H1 (cell line): ENCODE data around the gene CEP128. TPM values are rescaled to one million over a fixed set of nuclear protein-coding genes. Genes with fewer than 3 reads are reported as not detected.

Experiments
- CTCF ChIA-PET: fragments of 300-600 bp; sonication (Branson Sonifier 250); formaldehyde crosslinking; loops from one replicate; lab custom pipeline; 2021; ENCODE audit not compliant: partially characterized antibody; lab: Charles Lee
- POLR2A ChIA-PET: fragments of 300-600 bp; sonication (Branson Sonifier 250); formaldehyde crosslinking; loops from one replicate; lab custom pipeline; 2021; ENCODE audit warnings: inconsistent platforms; ENCODE audit not compliant: partially characterized antibody; lab: Charles Lee
- DNase-seq, 2 experiments: peaks; one replicate each; pipeline versions ENCODE4 v3.0.0 to v3.0.0-alpha.2; 2010 to 2022; ENCODE audit warnings: low spot score in 2 of 2, low read depth in 1 of 2, mixed read lengths in 1 of 2
- FAIRE-seq: peaks from 2 replicates; lab custom pipeline; 2011; peaks lifted over from hg19 to GRCh38; lab: Jason Lieb, UNC
- H2AFZ ChIP-seq: 2 replicates; pipeline ENCODE4 v1.8.1; 2012; ENCODE audit warnings: low read length, inconsistent platforms
- H2AK5ac ChIP-seq: 2 replicates; pipeline ENCODE4 v1.6.1; 2013; ENCODE audit warnings: low read depth, low read length
- H2BK120ac ChIP-seq: replicated peaks from 2 replicates; pipeline ENCODE3; 2013; ENCODE audit warnings: low read depth, low read length, inconsistent platforms
- H2BK12ac ChIP-seq: 2 replicates; pipeline ENCODE4 v1.6.1; 2013; ENCODE audit warnings: low read depth, low read length
- H2BK15ac ChIP-seq: 2 replicates; pipeline ENCODE4 v1.6.1; 2013; ENCODE audit warnings: low read length
- H2BK20ac ChIP-seq: 2 replicates; pipeline ENCODE4 v1.6.1; 2013; ENCODE audit warnings: low read length
- H2BK5ac ChIP-seq: 2 replicates; pipeline ENCODE4 v1.6.1; 2013; ENCODE audit warnings: low read depth, low read length
- H3K14ac ChIP-seq: 2 replicates; pipeline ENCODE4 v1.6.1; 2013; ENCODE audit warnings: inconsistent platforms; ENCODE audit not compliant: insufficient read length
- H3K18ac ChIP-seq: 2 replicates; pipeline ENCODE4 v1.6.1; 2013; ENCODE audit warnings: low read length; ENCODE audit errors: extremely low read depth
- H3K23ac ChIP-seq: 2 replicates; pipeline ENCODE4 v1.6.1; 2013; ENCODE audit warnings: inconsistent platforms; ENCODE audit not compliant: insufficient read length
- H3K23me2 ChIP-seq: 2 replicates; pipeline ENCODE4 v1.6.1; 2013; ENCODE audit warnings: low read depth, low read length
- H3K27ac ChIP-seq: 2 replicates; pipeline ENCODE4 v1.6.1; 2011; ENCODE audit warnings: low read depth, low read length, inconsistent platforms
- H3K27me3 ChIP-seq, 4 experiments: replicated peaks in 1 of 4; 1 replicate in 1 of 4; 2 replicates in 3 of 4; pipeline versions ENCODE4 v1.6.1 to v1.8.1; 2011 to 2013; ENCODE audit warnings: low read length in 3 of 4, mild to moderate bottlenecking in 3 of 4, inconsistent platforms in 2 of 4, mixed read lengths in 2 of 4, moderate library complexity in 1 of 4; ENCODE audit not compliant: control insufficient read depth in 3 of 4, insufficient read depth in 3 of 4; ENCODE audit errors: extremely low read depth in 1 of 4
- H3K36me3 ChIP-seq, 4 experiments: 2 replicates each; pipeline versions ENCODE4 v1.6.1 to v1.8.1; 2011 to 2013; ENCODE audit warnings: mild to moderate bottlenecking in 4 of 4, low read length in 3 of 4, moderate library complexity in 2 of 4, control low read depth in 1 of 4, inconsistent platforms in 1 of 4; ENCODE audit not compliant: insufficient read depth in 4 of 4, control insufficient read depth in 2 of 4
- H3K4ac ChIP-seq: replicated peaks from 2 replicates; pipeline ENCODE3; 2013; ENCODE audit warnings: low read length, low read depth, mixed read lengths, inconsistent platforms; ENCODE audit not compliant: insufficient read length
- H3K4me1 ChIP-seq, 4 experiments: replicated peaks in 1 of 4; 1 replicate in 1 of 4; 2 replicates in 3 of 4; pipeline versions ENCODE4 v1.6.1 to v1.8.1; 2011 to 2013; ENCODE audit warnings: low read length in 3 of 4, inconsistent platforms in 2 of 4, mixed read lengths in 1 of 4; ENCODE audit not compliant: insufficient read depth in 4 of 4, control insufficient read depth in 3 of 4
- H3K4me2 ChIP-seq, 2 experiments: 2 replicates each; pipeline versions ENCODE4 v1.6.1 to v1.8.1; 2011 to 2013; ENCODE audit warnings: low read depth in 2 of 2, low read length in 2 of 2, control low read depth in 1 of 2, inconsistent platforms in 1 of 2, mild to moderate bottlenecking in 1 of 2; ENCODE audit not compliant: insufficient read depth in 1 of 2
- H3K4me3 ChIP-seq, 4 experiments: fragments of 200-600, 300-600 bp in 1 of 4; sonication (generic), shearing (Covaris generic), sonication (Bioruptor Twin) in 1 of 4; 2 replicates each; pipeline versions ENCODE4 v1.5.1 to v1.8.1; 2011 to 2016; ENCODE audit warnings: low read length in 4 of 4, low read depth in 3 of 4, control low read depth in 2 of 4, inconsistent platforms in 2 of 4, mild to moderate bottlenecking in 2 of 4, mixed read lengths in 1 of 4, moderate library complexity in 1 of 4; ENCODE audit not compliant: insufficient read depth in 2 of 4; ENCODE audit errors: extremely low read depth in 1 of 4
- H3K56ac ChIP-seq: replicated peaks from 2 replicates; pipeline ENCODE3; 2013; ENCODE audit warnings: low read depth, mild to moderate bottlenecking, mixed read lengths, low read length, inconsistent platforms; ENCODE audit not compliant: insufficient read length
- H3K79me1 ChIP-seq: 2 replicates; pipeline ENCODE4 v1.6.1; 2013; ENCODE audit warnings: low read depth, low read length, control low read depth
- H3K79me2 ChIP-seq, 2 experiments: 2 replicates each; pipeline versions ENCODE4 v1.6.1 to v1.8.1; 2012 to 2013; ENCODE audit warnings: low read length in 2 of 2, mild to moderate bottlenecking in 2 of 2, inconsistent platforms in 1 of 2; ENCODE audit not compliant: insufficient read depth in 2 of 2, control insufficient read depth in 1 of 2
- H3K9ac ChIP-seq, 4 experiments: replicated peaks in 1 of 4; 1 replicate in 1 of 4; 2 replicates in 3 of 4; pipeline versions ENCODE4 v1.6.1 to v1.8.1; 2011 to 2013; ENCODE audit warnings: low read depth in 3 of 4, low read length in 3 of 4, control low read depth in 2 of 4, mild to moderate bottlenecking in 2 of 4, moderate library complexity in 2 of 4, inconsistent platforms in 1 of 4; ENCODE audit errors: extremely low read depth in 1 of 4
- H3K9me3 ChIP-seq, 2 experiments: 2 replicates each; pipeline versions ENCODE4 v1.6.1 to v1.8.1; 2012 to 2013; ENCODE audit warnings: mild to moderate bottlenecking in 2 of 2, moderate library complexity in 2 of 2, control low read depth in 1 of 2, inconsistent platforms in 1 of 2, low read depth in 1 of 2, low read length in 1 of 2, mixed read lengths in 1 of 2; ENCODE audit not compliant: insufficient read depth in 2 of 2
- H4K20me1 ChIP-seq, 2 experiments: replicated peaks in 1 of 2; 2 replicates each; pipeline versions ENCODE3 to v1.8.1; 2011 to 2013; ENCODE audit warnings: inconsistent platforms in 2 of 2, low read length in 2 of 2, mild to moderate bottlenecking in 1 of 2; ENCODE audit not compliant: insufficient read depth in 2 of 2, control insufficient read depth in 1 of 2
- H4K5ac ChIP-seq: 2 replicates; pipeline ENCODE4 v1.6.1; 2013; ENCODE audit warnings: low read length, low read depth, mixed read lengths, inconsistent platforms; ENCODE audit not compliant: insufficient read length
- H4K8ac ChIP-seq: 2 replicates; pipeline ENCODE4 v1.8.0; 2013; ENCODE audit warnings: mild to moderate bottlenecking, moderate library complexity, low read length, inconsistent platforms; ENCODE audit not compliant: insufficient read depth; ENCODE audit errors: extremely low read depth
- H4K91ac ChIP-seq: replicated peaks from 2 replicates; pipeline ENCODE3; 2013; ENCODE audit warnings: low read length, mixed read lengths, inconsistent platforms; ENCODE audit not compliant: insufficient read length
- RNF2 ChIP-seq: fragments of 200-900, 300-1000 bp; sonication (generic); IDR thresholded peaks from 2 replicates; pipeline ENCODE4 v1.7.1; 2016; ENCODE audit warnings: borderline replicate concordance, low read depth, mild to moderate bottlenecking, antibody characterized with exemption, low read length; ENCODE audit not compliant: poor library complexity, severe bottlenecking; ENCODE audit errors: missing control alignments
- YY1 ChIP-seq: IDR thresholded peaks from 2 replicates; pipeline ENCODE4 v1.6.1; 2011; ENCODE audit warnings: low read depth, mild to moderate bottlenecking, low read length
- WGBS, 2 experiments: shearing (Covaris generic) in 1 of 2; methylation state at CpG; one replicate each; pipeline versions ENCODE4 v1.1.6 to v1.1.7; 2013 to 2015; ENCODE audit warnings: low lambda C conversion rate in 2 of 2, mixed read lengths in 2 of 2, inconsistent platforms in 1 of 2, low coverage in 1 of 2, missing lambda C conversion rate in 1 of 2; ENCODE audit not compliant: insufficient replicate concordance in 2 of 2, insufficient coverage in 1 of 2, insufficient read length in 1 of 2; ENCODE audit errors: extremely low coverage in 1 of 2, missing lambda C conversion rate in 1 of 2; 5-methylcytosine and 5-hydroxymethylcytosine counted together
- polyA plus RNA-seq, 7 experiments: library from polyadenylated mRNA; depleted of rRNA in 3 of 7; stranded (reverse) in 5 of 7; unstranded in 2 of 7; fragments of >200 nt in 5 of 7; fragments of 200-250 nt in 2 of 7; gene quantifications; 1 replicate in 5 of 7; 2 replicates in 1 of 7; 4 replicates in 1 of 7; pipeline versions ENCODE4 v1.2.1 to v1.2.3, GENCODE V29; 2011 to 2013; ENCODE audit warnings: missing spikeins in 2 of 7, mixed read lengths in 2 of 7
- total RNA-seq: library from RNA; stranded (reverse); fragmentation: NEBNext Ultra II Directional; extraction: Animal tissue kit (Norgen Biotek cat#: 25700); gene quantifications from 2 replicates; pipeline ENCODE4 v1.2.1, GENCODE V29; 2021
- TF ChIP-seq, protein P1 (sequence below): IDR thresholded peaks from 2 replicates; pipeline ENCODE4 v1.6.1; 2011; ENCODE audit warnings: low read length, improper control_type of control experiment

The CEP128 gene
- total and polyA plus RNA-seq, 2 of the 8 experiments (the other 6 are each of a cell fraction or from before 2014, with no cell fraction given), result 1.9 to 17.0 TPM

DNA sequence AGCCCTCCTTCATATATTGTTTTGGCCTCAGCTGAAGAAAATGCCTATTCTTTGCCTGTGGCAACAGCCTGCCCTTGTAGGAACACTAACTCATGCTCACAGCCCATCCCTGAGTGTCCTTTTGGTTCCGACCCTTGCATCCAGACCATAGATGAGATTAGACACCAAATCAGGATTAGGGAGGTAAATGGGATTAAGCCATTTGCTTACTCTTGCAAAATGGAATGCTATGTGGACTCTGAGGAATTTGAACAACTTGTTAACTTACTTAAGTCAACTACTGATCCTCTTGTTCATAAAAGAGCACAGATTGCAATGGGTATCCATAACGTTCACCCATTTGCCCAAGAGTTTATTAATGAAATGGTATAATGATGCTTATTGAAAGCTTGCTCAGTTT, 41.2 kb upstream of the CEP128 start:
- no peak for FAIRE-seq
- Histone ChIP-seq H4K20me1 (no peaks in the 10 kb centered on the region), H2AFZ (no peak overlapping the region), H3K79me1 (no peaks in the 10 kb centered on the region), H2BK120ac (no peak overlapping the region), H3K4ac (no peak overlapping the region), H2BK15ac (no peak overlapping the region), H3K4me2 (no peak overlapping the region), H2AK5ac (no peak overlapping the region), H2BK5ac (no peak overlapping the region), H3K56ac (no peak overlapping the region), H3K27me3 (no peaks in the 10 kb centered on the region), H3K23ac (no peak overlapping the region), H3K9ac (no peak overlapping the region), H3K27ac (no peak overlapping the region), H3K18ac (no peak overlapping the region), H2BK12ac (no peak overlapping the region), H3K4me1 (no peaks in the 10 kb centered on the region), H3K36me3 (no peaks in the 10 kb centered on the region), H3K23me2 (no peaks in the 10 kb centered on the region; the same call in 1 of the 2 replicates), H4K91ac (no peak overlapping the region), H3K79me2 (no peaks in the 10 kb centered on the region), H3K9me3 (no peaks in the 10 kb centered on the region), H3K4me3 (no peak overlapping the region), H3K14ac (no peak overlapping the region), H4K8ac (no peak overlapping the region), H4K5ac (no peak overlapping the region), H2BK20ac (no peak overlapping the region)
- CTCF ChIA-PET, result interaction anchor here (1.2 to 12.0 kb wide), 4 partner anchors 8 to 80 kb away, joined by 3 to 104 read pairs (median 5); partner anchors contain the start of gene TSHR
- WGBS, 2 experiments, result 91% methylated on average over 2 of the region's 2 CpGs; no CpG with 5 or more reads in 1 of the 2 experiments
- TF ChIP-seq, protein P1, sequence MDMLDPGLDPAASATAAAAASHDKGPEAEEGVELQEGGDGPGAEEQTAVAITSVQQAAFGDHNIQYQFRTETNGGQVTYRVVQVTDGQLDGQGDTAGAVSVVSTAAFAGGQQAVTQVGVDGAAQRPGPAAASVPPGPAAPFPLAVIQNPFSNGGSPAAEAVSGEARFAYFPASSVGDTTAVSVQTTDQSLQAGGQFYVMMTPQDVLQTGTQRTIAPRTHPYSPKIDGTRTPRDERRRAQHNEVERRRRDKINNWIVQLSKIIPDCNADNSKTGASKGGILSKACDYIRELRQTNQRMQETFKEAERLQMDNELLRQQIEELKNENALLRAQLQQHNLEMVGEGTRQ, result no peak
- TF ChIP-seq RNF2 (no peak), YY1 (no peak)
- no peak for DNase-seq
- POLR2A ChIA-PET, result no interaction called here
